Prostate gland (tissue), 2 donors: ENCODE data around the gene MCHR1.

Experiments used
- POLR2AphosphoS5 ChIP-seq: sonication (generic); formaldehyde crosslinking; IDR thresholded peaks from one replicate; pipeline ENCODE4 v1.6.1; 2017; ENCODE audit warnings: antibody characterized with exemption
- TF ChIP-seq, protein P1 (sequence below), 4 experiments: fragments of 200-600 bp in 2 of 4; fragments of 450-650 bp in 2 of 4; sonication (generic) in 2 of 4; IDR thresholded peaks; 1 replicate in 3 of 4; 2 replicates in 1 of 4; pipeline ENCODE4 v1.5.1; 2016 to 2019; ENCODE audit warnings: antibody characterized with exemption in 4 of 4, mild to moderate bottlenecking in 2 of 4, moderate library complexity in 2 of 4

DNA sequence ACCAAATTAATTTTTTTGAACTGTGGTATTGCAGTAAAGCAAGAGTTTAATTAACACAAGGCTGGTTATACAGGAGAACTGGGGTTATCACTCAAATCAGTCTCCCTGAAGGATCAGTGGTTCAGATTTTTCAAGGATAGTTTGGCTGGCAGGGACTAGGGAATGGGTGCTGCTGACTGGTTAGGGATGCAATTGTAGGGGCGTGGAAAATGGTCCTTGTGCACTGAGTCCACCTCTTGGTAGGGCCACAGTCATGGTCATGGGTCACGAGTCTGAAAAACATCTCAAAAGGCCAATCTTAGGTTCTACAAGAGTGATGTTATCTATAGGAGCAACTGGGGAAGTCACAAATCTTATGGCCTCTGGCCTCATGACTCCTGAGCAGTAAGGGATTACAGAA, 27.9 kb downstream of the MCHR1 start:
- TF ChIP-seq, protein P1, sequence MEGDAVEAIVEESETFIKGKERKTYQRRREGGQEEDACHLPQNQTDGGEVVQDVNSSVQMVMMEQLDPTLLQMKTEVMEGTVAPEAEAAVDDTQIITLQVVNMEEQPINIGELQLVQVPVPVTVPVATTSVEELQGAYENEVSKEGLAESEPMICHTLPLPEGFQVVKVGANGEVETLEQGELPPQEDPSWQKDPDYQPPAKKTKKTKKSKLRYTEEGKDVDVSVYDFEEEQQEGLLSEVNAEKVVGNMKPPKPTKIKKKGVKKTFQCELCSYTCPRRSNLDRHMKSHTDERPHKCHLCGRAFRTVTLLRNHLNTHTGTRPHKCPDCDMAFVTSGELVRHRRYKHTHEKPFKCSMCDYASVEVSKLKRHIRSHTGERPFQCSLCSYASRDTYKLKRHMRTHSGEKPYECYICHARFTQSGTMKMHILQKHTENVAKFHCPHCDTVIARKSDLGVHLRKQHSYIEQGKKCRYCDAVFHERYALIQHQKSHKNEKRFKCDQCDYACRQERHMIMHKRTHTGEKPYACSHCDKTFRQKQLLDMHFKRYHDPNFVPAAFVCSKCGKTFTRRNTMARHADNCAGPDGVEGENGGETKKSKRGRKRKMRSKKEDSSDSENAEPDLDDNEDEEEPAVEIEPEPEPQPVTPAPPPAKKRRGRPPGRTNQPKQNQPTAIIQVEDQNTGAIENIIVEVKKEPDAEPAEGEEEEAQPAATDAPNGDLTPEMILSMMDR (IDR thresholded peaks at IDR 0.05) = no peak
- no peak for TF ChIP-seq POLR2AphosphoS5
